GM12892 (cell line): ENCODE data around the gene SEL1L.

ENCODE experiments used
- POLR2A ChIP-seq: IDR thresholded peaks from 2 replicates; pipeline ENCODE4 v1.6.1; 2011; ENCODE audit warnings: low read depth, low read length, control low read depth
- POLR2AphosphoS5 ChIP-seq: IDR thresholded peaks from 2 replicates; pipeline ENCODE4 v1.6.1; 2011; ENCODE audit warnings: low read depth, low read length, control low read depth
- TAF1 ChIP-seq: IDR thresholded peaks from 2 replicates; pipeline ENCODE4 v1.6.1; 2011; ENCODE audit warnings: low read depth, mild to moderate bottlenecking, control low read depth, low read length, borderline replicate concordance

- TF ChIP-seq POLR2A (no peak), POLR2AphosphoS5 (no peak), TAF1 (no peak)
Measured at GRCh38 chr14:81441626-81442134, 92.0 kb downstream of the SEL1L start.
